Peyer's patch (tissue), 4 donors: ENCODE results near the gene SPRED1.

Source experiments
- CTCF ChIP-seq, 6 experiments: fragments of 450-650 bp in 4 of 6; fragments of 200-600 bp in 2 of 6; sonication (generic) in 1 of 6; IDR thresholded peaks; one replicate each; pipeline ENCODE4 v1.5.1; 2017 to 2019; ENCODE audit warnings: antibody characterized with exemption in 6 of 6, mild to moderate bottlenecking in 3 of 6, moderate library complexity in 1 of 6
- POLR2A ChIP-seq, 2 donors: fragments of 450-650 bp; IDR thresholded peaks; one replicate each; pipeline ENCODE4 v1.5.1; 2017; ENCODE audit warnings: antibody characterized with exemption in 2 of 2, mild to moderate bottlenecking in 2 of 2, moderate library complexity in 2 of 2

- TF ChIP-seq CTCF (IDR thresholded peaks at IDR 0.05) (no peak), POLR2A (IDR thresholded peaks at IDR 0.05) (no peak)
These were observed 5.0 kb downstream of the SPRED1 start for GRCh38 chr15:38257676-38258075.
